H9 (cell line): ENCODE measurements around the gene MAP2K3. TPM values are rescaled to one million over a fixed set of nuclear protein-coding genes. Genes with fewer than 3 reads are reported as not detected.
A peak's percentile ranks its signal among the peaks of the same experiment; 100 is the strongest.
"Not testable (repeated sequence)": the region's sequence is repeated elsewhere in the genome, so short reads cannot be mapped to it uniquely, and the experiment has no call there.

Source experiments
- DNase-seq: peaks from one replicate; pipeline ENCODE4 v3.0.0-alpha.2; 2017
- H2AFZ ChIP-seq: one replicate; pipeline ENCODE4 v1.6.1; 2013; ENCODE audit warnings: mild to moderate bottlenecking, low read length, control low read depth, moderate library complexity
- H2AK5ac ChIP-seq: 2 replicates; pipeline ENCODE4 v1.6.1; 2013; ENCODE audit warnings: low read length, control low read depth, mixed read lengths; ENCODE audit not compliant: insufficient read length
- H2BK120ac ChIP-seq: one replicate; pipeline ENCODE4 v1.6.1; 2013; ENCODE audit warnings: low read depth, mild to moderate bottlenecking, low read length, control low read depth, inconsistent platforms; ENCODE audit not compliant: poor library complexity, severe bottlenecking
- H2BK12ac ChIP-seq: 2 replicates; pipeline ENCODE4 v1.6.1; 2013; ENCODE audit warnings: low read length, control low read depth, mixed read lengths, low read depth; ENCODE audit not compliant: insufficient read length
- H2BK15ac ChIP-seq: 2 replicates; pipeline ENCODE4 v1.6.1; 2013; ENCODE audit warnings: low read depth, low read length, control low read depth
- H2BK20ac ChIP-seq: one replicate; pipeline ENCODE4 v1.6.1; 2013; ENCODE audit warnings: low read depth, mild to moderate bottlenecking, low read length, control low read depth, inconsistent platforms; ENCODE audit not compliant: poor library complexity, severe bottlenecking
- H2BK5ac ChIP-seq: 2 replicates; pipeline ENCODE4 v1.6.1; 2013; ENCODE audit warnings: low read length, control low read depth, mixed read lengths; ENCODE audit not compliant: insufficient read length
- H3K14ac ChIP-seq: 2 replicates; pipeline ENCODE4 v1.6.1; 2013; ENCODE audit warnings: low read length, control low read depth; ENCODE audit not compliant: insufficient read depth
- H3K18ac ChIP-seq: 2 replicates; pipeline ENCODE4 v1.6.1; 2013; ENCODE audit warnings: low read depth, mild to moderate bottlenecking, mixed read lengths, low read length, control low read depth; ENCODE audit not compliant: insufficient read length
- H3K23ac ChIP-seq: 2 replicates; pipeline ENCODE4 v1.6.1; 2013; ENCODE audit warnings: low read length, control low read depth, mixed read lengths, low read depth; ENCODE audit not compliant: insufficient read length
- H3K23me2 ChIP-seq: 2 replicates; pipeline ENCODE4 v1.6.1; 2013; ENCODE audit warnings: low read depth, mild to moderate bottlenecking, mixed read lengths, low read length, control low read depth; ENCODE audit not compliant: insufficient read length, poor library complexity, severe bottlenecking
- H3K27ac ChIP-seq: 2 replicates; pipeline ENCODE4 v1.5.1; 2013; ENCODE audit warnings: low read length, control low read depth, mixed read lengths, low read depth; ENCODE audit not compliant: insufficient read length
- H3K27me3 ChIP-seq: 2 replicates; pipeline ENCODE4 v1.6.1; 2013; ENCODE audit warnings: low read length, control low read depth, inconsistent platforms; ENCODE audit not compliant: insufficient read depth
- H3K4ac ChIP-seq: 2 replicates; pipeline ENCODE4 v1.6.1; 2013; ENCODE audit warnings: low read depth, mild to moderate bottlenecking, control low read depth, inconsistent platforms, low read length, moderate library complexity
- H3K4me1 ChIP-seq: 2 replicates; pipeline ENCODE4 v1.6.1; 2013; ENCODE audit warnings: low read length, control low read depth, inconsistent platforms; ENCODE audit not compliant: insufficient read depth
- H3K4me2 ChIP-seq: 2 replicates; pipeline ENCODE4 v1.6.1; 2013; ENCODE audit warnings: low read length, control low read depth, mixed read lengths; ENCODE audit not compliant: insufficient read length, insufficient read depth
- H3K56ac ChIP-seq: 2 replicates; pipeline ENCODE4 v1.6.1; 2013; ENCODE audit warnings: low read depth, mild to moderate bottlenecking, mixed read lengths, low read length, control low read depth; ENCODE audit not compliant: insufficient read length
- H3K79me1 ChIP-seq: 2 replicates; pipeline ENCODE4 v1.6.1; 2013; ENCODE audit warnings: low read depth, mild to moderate bottlenecking, moderate library complexity, low read length, control low read depth, inconsistent platforms; ENCODE audit not compliant: insufficient read depth, poor library complexity, severe bottlenecking
- H3K79me2 ChIP-seq: 2 replicates; pipeline ENCODE4 v1.6.1; 2013; ENCODE audit warnings: low read length, control low read depth, inconsistent platforms; ENCODE audit not compliant: insufficient read depth
- H3K9ac ChIP-seq: 2 replicates; pipeline ENCODE4 v1.6.1; 2013; ENCODE audit warnings: low read length, control low read depth, mixed read lengths; ENCODE audit not compliant: insufficient read length; ENCODE audit errors: extremely low read depth
- H3K9me3 ChIP-seq: one replicate; pipeline ENCODE4 v1.6.1; 2013; ENCODE audit warnings: low read depth, low read length, inconsistent platforms; ENCODE audit not compliant: control insufficient read depth
- H3T11ph ChIP-seq: one replicate; pipeline ENCODE4 v1.6.1; 2013; ENCODE audit warnings: mild to moderate bottlenecking, low read length, control low read depth, inconsistent platforms
- H4K20me1 ChIP-seq: one replicate; pipeline ENCODE4 v1.6.1; 2013; ENCODE audit not compliant: control insufficient read depth, insufficient read length, insufficient read depth
- H4K5ac ChIP-seq: 2 replicates; pipeline ENCODE4 v1.6.1; 2013; ENCODE audit warnings: low read depth, mild to moderate bottlenecking, mixed read lengths, low read length, control low read depth; ENCODE audit not compliant: insufficient read length
- H4K8ac ChIP-seq: replicated peaks from 2 replicates; pipeline ENCODE4 v1.6.1; 2013; ENCODE audit warnings: low read length, control low read depth, mixed read lengths, low read depth; ENCODE audit not compliant: insufficient read length
- H4K91ac ChIP-seq: 2 replicates; pipeline ENCODE4 v1.6.1; 2013; ENCODE audit warnings: low read depth, mild to moderate bottlenecking, moderate library complexity, mixed read lengths, low read length, control low read depth; ENCODE audit not compliant: insufficient read length
- H3K27ac Mint-ChIP-seq, 3 experiments: 2 replicates in 2 of 3; 3 replicates in 1 of 3; pipeline ENCODE4 v1.8.0; 2020 to 2021; ENCODE audit warnings: mixed read lengths in 3 of 3, mild to moderate bottlenecking in 1 of 3, moderate library complexity in 1 of 3
- H3K27me3 Mint-ChIP-seq: 2 replicates; pipeline ENCODE4 v1.8.0; 2021; ENCODE audit warnings: low read depth, mild to moderate bottlenecking, moderate library complexity, mixed read lengths
- H3K36me3 Mint-ChIP-seq, 3 experiments: 2 replicates in 2 of 3; 3 replicates in 1 of 3; pipeline ENCODE4 v1.8.0; 2020 to 2021; ENCODE audit warnings: low read depth in 3 of 3, mixed read lengths in 3 of 3; ENCODE audit not compliant: insufficient read depth in 1 of 3
- H3K4me1 Mint-ChIP-seq, 2 experiments: 2 replicates each; pipeline ENCODE4 v1.8.0; 2020; ENCODE audit warnings: mixed read lengths in 2 of 2
- H3K4me3 Mint-ChIP-seq, 2 experiments: 2 replicates in 1 of 2; 3 replicates in 1 of 2; pipeline ENCODE4 v1.8.0; 2020 to 2021; ENCODE audit warnings: mild to moderate bottlenecking in 2 of 2, mixed read lengths in 2 of 2, moderate library complexity in 1 of 2
- H3K9me3 Mint-ChIP-seq, 2 experiments: 2 replicates in 1 of 2; 3 replicates in 1 of 2; pipeline ENCODE4 v1.8.0; 2020; ENCODE audit warnings: mild to moderate bottlenecking in 2 of 2, mixed read lengths in 2 of 2, moderate library complexity in 1 of 2
- CTCF ChIP-seq: fragments of 200-600 bp; sonication (generic); conservative IDR thresholded peaks from 3 replicates; pipeline ENCODE4 v1.8.0; 2021; ENCODE audit warnings: antibody characterized with exemption, mild to moderate bottlenecking
- WGBS: extraction: QIAGEN DNeasy Blood & Tissue Kit; methylation state at CpG from one replicate; pipeline ENCODE4 v1.1.7; 2013; ENCODE audit warnings: missing lambda C conversion rate, low lambda C conversion rate, mixed read lengths; ENCODE audit not compliant: insufficient read length; ENCODE audit errors: extremely low coverage; 5-methylcytosine and 5-hydroxymethylcytosine counted together
- total RNA-seq: library from RNA; stranded (reverse); gene quantifications from 2 replicates; pipeline ENCODE4 v1.2.1, GENCODE V29; 2021

The MAP2K3 gene
- total RNA-seq, 1 experiment from 2014 or later = 26.1 TPM

DNA sequence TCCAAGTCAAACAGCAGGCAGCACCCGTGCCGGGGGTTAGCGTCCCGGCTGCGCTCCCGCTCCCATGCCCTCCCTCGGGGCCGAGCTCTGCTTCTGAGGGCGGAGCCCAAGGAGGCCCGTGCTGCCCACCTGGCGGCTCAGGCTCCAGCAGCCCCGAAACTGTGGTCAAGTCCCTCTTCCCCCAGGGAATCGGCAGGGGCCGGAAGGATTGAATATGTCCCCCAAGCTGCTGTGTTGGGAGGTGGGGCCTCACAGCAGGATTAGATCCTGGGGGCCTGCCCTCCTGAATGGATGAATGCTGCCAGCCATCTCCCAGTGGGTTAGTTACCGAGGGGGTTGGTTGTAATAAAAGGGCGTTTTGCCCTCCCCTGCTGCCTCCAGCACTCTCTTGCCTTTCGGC lies 33.9 kb downstream of the MAP2K3 start:
- H3K27me3 Mint-ChIP-seq = peaks cover 34% of the 10 kb centered on the region
- H4K5ac ChIP-seq = no peak overlapping the region
- no peaks in the 10 kb centered on the region for H3K79me2 ChIP-seq
- no peak for TF ChIP-seq CTCF
- DNase-seq = peak; percentile 74
- H3K56ac ChIP-seq = no peak overlapping the region
- no peaks in the 10 kb centered on the region for H3K23me2 ChIP-seq
- H2BK5ac ChIP-seq = no peak overlapping the region
- no peaks in the 10 kb centered on the region for H4K20me1 ChIP-seq
- H3K23ac ChIP-seq = no peak overlapping the region
- H2BK15ac ChIP-seq = no peak overlapping the region
- H3K9ac ChIP-seq = no peak overlapping the region
- H4K8ac ChIP-seq = no peak overlapping the region
- no peaks in the 10 kb centered on the region for H3K79me1 ChIP-seq
- H3K4me2 ChIP-seq = no peak overlapping the region
- no peaks in the 10 kb centered on the region for H3K27me3 ChIP-seq
- H3K4me3 Mint-ChIP-seq = peak overlapping the region in 1 of 2 experiments; percentile 54; a peak in 2 of 5 replicates
- no peak overlapping the region for H2BK120ac ChIP-seq
- no peaks in the 10 kb centered on the region for H3K4me1 ChIP-seq
- no peaks in the 10 kb centered on the region for H3K36me3 Mint-ChIP-seq
- no CpG with 5 or more reads among the region's 17 CpGs for WGBS
- H3K27ac Mint-ChIP-seq = no peak overlapping the region
- H3K9me3 Mint-ChIP-seq = peaks cover 9 to 17% of the 10 kb centered on the region in 2 experiments; a peak in 4 of 5 replicates
- H4K91ac ChIP-seq = no peak overlapping the region
- no peak overlapping the region for H2AK5ac ChIP-seq
- no peak overlapping the region for H3K27ac ChIP-seq
- H2BK12ac ChIP-seq = no peak overlapping the region
- no peak overlapping the region for H3K18ac ChIP-seq
- no peak overlapping the region for H2AFZ ChIP-seq
- no peaks in the 10 kb centered on the region for H3K9me3 ChIP-seq
- no peak overlapping the region for H3K4ac ChIP-seq
- H3K14ac ChIP-seq = no peak overlapping the region
- no peak overlapping the region for H3T11ph ChIP-seq
- H3K4me1 Mint-ChIP-seq = peaks cover 7 to 18% of the 10 kb centered on the region in 2 experiments
- H2BK20ac ChIP-seq = no peak overlapping the region

GRCh38 chr17:21318856-21319255 lies 34.3 kb downstream of the MAP2K3 start:
- H3K4me1 Mint-ChIP-seq = peaks cover 7 to 19% of the 10 kb centered on the region in 2 experiments
- H3K23ac ChIP-seq, H3K4me1 ChIP-seq, H3K27ac ChIP-seq, H3K27ac Mint-ChIP-seq, H2AFZ ChIP-seq, H2BK120ac ChIP-seq, H4K91ac ChIP-seq, H3K56ac ChIP-seq, H3K79me2 ChIP-seq, H3T11ph ChIP-seq, H2BK5ac ChIP-seq, H4K5ac ChIP-seq, H3K14ac ChIP-seq, H4K20me1 ChIP-seq, H3K4me2 ChIP-seq, H3K9ac ChIP-seq, H3K9me3 ChIP-seq, H2AK5ac ChIP-seq, H2BK20ac ChIP-seq, H3K36me3 Mint-ChIP-seq, H3K23me2 ChIP-seq, H2BK12ac ChIP-seq, H3K18ac ChIP-seq, H3K27me3 ChIP-seq, DNase-seq, H4K8ac ChIP-seq, H3K79me1 ChIP-seq, H2BK15ac ChIP-seq, H3K4ac ChIP-seq: not testable (repeated sequence)
- peaks cover 10 to 18% of the 10 kb centered on the region in 2 experiments; a peak in 4 of 5 replicates for H3K9me3 Mint-ChIP-seq
- WGBS = no CpG with 5 or more reads among the region's 7 CpGs
- peak overlapping the region in 1 of 2 experiments; percentile 54; a peak in 3 of 5 replicates for H3K4me3 Mint-ChIP-seq
- peaks cover 38% of the 10 kb centered on the region for H3K27me3 Mint-ChIP-seq
